Left lung (tissue), 10 donors: ENCODE data around the gene ZMYND8. TPM values are rescaled to one million over a fixed set of nuclear protein-coding genes. Genes with fewer than 3 reads are reported as not detected.

Experiments used
- ATAC-seq: fragments of 200-7000 bp; cut with Tn5 transposase; one replicate; pipeline ENCODE4 v1.9.1; 2020; ENCODE audit warnings: moderate library complexity
- DNase-seq, 4 donors: peaks; one replicate each; pipeline ENCODE4 v3.0.0-alpha.2; 2013 to 2020
- H3K27ac ChIP-seq, 2 donors: fragments of 200-600 bp; sonication (generic) in 1 of 2; one replicate each; pipeline versions ENCODE4 v1.5.0 to v1.8.0; 2020 to 2021
- H3K27me3 ChIP-seq, 2 donors: fragments of 200-600 bp; sonication (generic) in 1 of 2; one replicate each; pipeline versions ENCODE4 v1.5.0 to v1.8.0; 2020 to 2021
- H3K36me3 ChIP-seq, 2 donors: fragments of 200-600 bp; sonication (generic) in 1 of 2; one replicate each; pipeline versions ENCODE4 v1.5.0 to v1.8.0; 2020 to 2021
- H3K4me1 ChIP-seq, 2 donors: fragments of 200-600 bp; one replicate each; pipeline ENCODE4 v1.8.0; 2021
- H3K4me3 ChIP-seq, 2 donors: fragments of 200-600 bp; sonication (generic) in 1 of 2; one replicate each; pipeline versions ENCODE4 v1.5.0 to v1.8.0; 2020 to 2021; ENCODE audit warnings: mild to moderate bottlenecking in 1 of 2
- H3K9me3 ChIP-seq, 2 donors: fragments of 200-600 bp; sonication (generic) in 1 of 2; one replicate each; pipeline versions ENCODE4 v1.5.0 to v1.8.0; 2020 to 2021
- CTCF ChIP-seq, 2 donors: fragments of 200-600 bp; sonication (generic) in 1 of 2; IDR thresholded peaks; one replicate each; pipeline versions ENCODE4 v1.5.0 to v1.8.0; 2021; ENCODE audit warnings: antibody characterized with exemption in 2 of 2
- intact Hi-C, 2 donors: fragments of 100-400 bp; cut with DNase I; formaldehyde crosslinking; loops; one replicate each; pipeline versions ENCODE4 v1.11.2 to v1.14.2; 2022
- polyA plus RNA-seq, 6 donors: library from polyadenylated mRNA; unstranded; fragments of 120-200 nt; gene quantifications; one replicate each; pipeline ENCODE4 v1.2.1, GENCODE V29; 2013; ENCODE audit not compliant: insufficient read length in 6 of 6
- total RNA-seq, 2 donors: library from RNA; stranded (reverse); fragmentation: NEBNext Ultra II Directional; extraction: Animal tissue kit (Norgen Biotek cat#: 25700); gene quantifications; one replicate each; pipeline ENCODE4 v1.2.1, GENCODE V29; 2021
- donor health status: DM: no; HTN: yes; CAD: no.
- donor health status: DM: no; HTN: no; CAD: no.

The ZMYND8 gene
- total and polyA plus RNA-seq, 8 donors: 38.9 to 50.8 (median 42.4) TPM

GRCh38 chr20:47237715-47238114 lies 118.8 kb downstream of the ZMYND8 start:
- no peak overlapping the region for H3K4me3 ChIP-seq
- intact Hi-C loops: no loop called here
- no peak for ATAC-seq
- H3K27me3 ChIP-seq: no peaks in the 10 kb centered on the region
- DNase-seq: no peak
- no peak for TF ChIP-seq CTCF (IDR thresholded peaks at IDR 0.05)
- H3K36me3 ChIP-seq: peaks cover 0 to 94% of the 10 kb centered on the region in 2 donors
- H3K27ac ChIP-seq: no peak overlapping the region
- no peaks in the 10 kb centered on the region for H3K9me3 ChIP-seq
- peaks cover 0 to 5% of the 10 kb centered on the region in 2 donors for H3K4me1 ChIP-seq

- Histone ChIP-seq H3K4me1 (no peaks in the 10 kb centered on the region), H3K27me3 (no peaks in the 10 kb centered on the region), H3K36me3 (peaks cover 0 to 96% of the 10 kb centered on the region in 2 donors), H3K27ac (no peak overlapping the region), H3K9me3 (no peaks in the 10 kb centered on the region), H3K4me3 (no peak overlapping the region)
- intact Hi-C loops: no loop called here
- ATAC-seq (no peak), DNase-seq (no peak)
- TF ChIP-seq CTCF (IDR thresholded peaks at IDR 0.05): no peak
Measured at GRCh38 chr20:47236639-47236900, 119.9 kb downstream of the ZMYND8 start.

DNA sequence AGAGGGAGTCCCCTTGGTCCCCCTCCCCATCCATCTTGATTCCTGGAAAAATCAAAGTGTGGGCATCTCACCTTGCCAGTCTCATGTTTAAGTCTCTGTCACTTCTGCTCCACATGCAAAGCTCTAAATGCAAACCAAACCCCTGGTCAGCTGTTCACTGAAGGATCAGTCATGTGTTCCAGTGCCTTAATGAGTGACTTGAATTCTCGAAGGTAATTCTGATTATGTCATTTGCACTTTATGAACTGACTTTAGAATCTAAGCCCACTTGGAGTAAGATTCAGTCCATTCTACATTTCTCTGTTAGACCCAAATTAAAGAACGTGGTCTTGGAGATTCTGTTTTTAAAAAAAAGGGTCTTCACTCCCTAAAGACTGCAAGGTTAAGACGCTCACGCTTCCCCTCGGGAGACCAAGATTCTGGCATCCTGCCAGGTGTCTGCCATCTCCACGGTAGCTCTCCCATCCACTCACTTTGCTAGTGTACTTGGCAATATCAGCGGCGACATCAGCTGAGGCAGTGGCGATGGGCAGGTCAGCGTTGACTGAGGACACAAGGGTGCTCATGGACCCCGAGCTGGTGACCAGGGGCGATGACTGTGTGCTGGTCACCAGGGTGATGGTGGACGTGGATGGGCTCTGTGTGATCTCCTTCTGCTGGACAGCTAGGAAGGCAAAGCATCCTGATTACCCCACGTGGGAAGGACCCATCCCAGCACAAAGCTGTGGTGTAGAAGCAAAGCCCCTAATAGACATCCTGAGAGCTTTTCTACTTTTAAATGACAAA lies 120.5 kb downstream of the ZMYND8 start:
- Histone ChIP-seq H3K27ac (no peak overlapping the region), H3K27me3 (no peaks in the 10 kb centered on the region), H3K9me3 (no peaks in the 10 kb centered on the region), H3K36me3 (peaks cover 0 to 99% of the 10 kb centered on the region in 2 donors), H3K4me1 (no peaks in the 10 kb centered on the region), H3K4me3 (no peak overlapping the region)
- ATAC-seq (no peak), DNase-seq (no peak)
- intact Hi-C loops: no loop called here
- no peak for TF ChIP-seq CTCF (IDR thresholded peaks at IDR 0.05)

- Histone ChIP-seq H3K27ac (no peak overlapping the region), H3K27me3 (no peaks in the 10 kb centered on the region), H3K4me3 (no peak overlapping the region), H3K36me3 (peaks cover 0 to 100% of the 10 kb centered on the region in 2 donors), H3K9me3 (no peaks in the 10 kb centered on the region), H3K4me1 (no peaks in the 10 kb centered on the region)
- ATAC-seq: no peak
- no peak for TF ChIP-seq CTCF (IDR thresholded peaks at IDR 0.05)
- intact Hi-C loops: no loop called here
- no peak for DNase-seq
Measured at GRCh38 chr20:47235111-47235510, 121.4 kb downstream of the ZMYND8 start.

- Histone ChIP-seq H3K27me3 (no peaks in the 10 kb centered on the region), H3K4me1 (no peaks in the 10 kb centered on the region), H3K27ac (no peak overlapping the region), H3K36me3 (peaks cover 0 to 100% of the 10 kb centered on the region in 2 donors), H3K9me3 (no peaks in the 10 kb centered on the region), H3K4me3 (no peak overlapping the region)
- intact Hi-C loops: no loop called here
- DNase-seq: no peak
- TF ChIP-seq CTCF (IDR thresholded peaks at IDR 0.05): no peak
- no peak for ATAC-seq
Measured at GRCh38 chr20:47233333-47234188, 122.9 kb downstream of the ZMYND8 start.
